Ammon's horn (tissue), 1 donor: Measurements from ENCODE around the gene NFATC2.
"Not testable (repeated sequence)": the region's sequence is repeated elsewhere in the genome, so short reads cannot be mapped to it uniquely, and the experiment has no call there.

ENCODE experiments used
- DNase-seq: peaks from one replicate; pipeline ENCODE4 v3.0.0-alpha.2; 2016; ENCODE audit warnings: low spot score

Gene NFATC2

DNA sequence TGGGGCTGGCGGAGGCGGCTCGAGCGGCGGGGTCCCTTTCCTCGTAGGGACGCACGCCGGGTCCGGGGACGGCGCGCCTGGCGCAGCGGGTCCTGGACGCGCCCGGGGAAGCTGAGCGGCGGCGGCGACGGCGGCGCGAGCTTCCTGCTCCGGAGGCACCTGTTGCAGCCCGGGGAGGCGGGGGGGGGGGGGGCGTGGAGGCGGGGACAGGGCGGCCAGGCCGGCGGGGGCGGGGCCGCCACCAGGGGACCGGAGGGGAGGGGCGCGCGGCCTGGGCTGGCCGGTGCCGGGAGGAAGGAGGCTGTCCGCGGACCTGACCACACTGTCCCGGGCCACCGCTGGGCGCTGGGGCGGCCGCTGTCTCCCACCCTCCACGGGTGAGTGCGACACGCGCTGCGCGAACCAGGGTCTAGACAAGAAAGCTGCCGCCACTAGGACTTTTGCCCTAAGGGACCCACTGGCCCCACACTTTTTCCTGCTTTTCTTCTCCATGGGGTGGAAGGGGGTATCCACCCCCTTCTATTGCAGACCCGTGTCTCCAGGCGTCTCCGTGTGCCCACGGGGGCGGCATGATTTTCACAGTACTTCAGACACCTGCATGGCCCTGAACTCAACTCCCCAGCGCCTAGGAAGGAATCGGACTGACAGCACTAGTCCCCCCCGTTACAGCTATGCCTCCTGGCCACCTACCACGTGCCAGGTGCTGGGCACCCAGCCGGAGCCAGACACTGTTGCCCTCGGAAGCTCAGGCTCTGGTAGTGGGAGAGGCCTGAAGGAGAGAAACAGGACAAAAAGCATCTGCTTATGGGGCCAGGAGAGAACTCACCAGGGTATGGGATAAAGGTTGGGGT lies at the start of gene NFATC2:
Gene NFATC2, minus strand, starts transcription at position 149 of the 851 bp plus-strand sequence. CDS start 220 bp downstream, outside the sequence.
- peak; percentile 46 for DNase-seq

DNA sequence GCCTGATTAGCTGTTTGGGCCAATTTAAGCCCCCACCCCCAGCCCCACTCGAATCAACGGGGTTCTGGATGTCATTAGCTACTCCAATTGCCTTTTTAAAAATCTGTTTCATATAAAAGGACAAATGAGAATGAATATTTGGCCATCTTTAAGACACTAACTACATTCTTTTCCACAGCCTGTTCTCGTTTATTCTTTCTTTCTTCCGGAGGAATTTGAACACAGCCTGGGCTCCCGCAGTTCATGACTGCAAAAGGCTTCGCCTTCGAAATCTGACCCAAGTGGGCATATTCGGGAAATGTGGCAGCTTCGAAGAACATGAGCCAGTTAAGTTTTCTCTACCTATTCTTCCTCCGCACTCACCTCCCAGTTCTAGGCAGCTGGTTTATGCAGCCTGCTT lies 49.4 kb upstream of the NFATC2 start:
- no peak for DNase-seq

DNA sequence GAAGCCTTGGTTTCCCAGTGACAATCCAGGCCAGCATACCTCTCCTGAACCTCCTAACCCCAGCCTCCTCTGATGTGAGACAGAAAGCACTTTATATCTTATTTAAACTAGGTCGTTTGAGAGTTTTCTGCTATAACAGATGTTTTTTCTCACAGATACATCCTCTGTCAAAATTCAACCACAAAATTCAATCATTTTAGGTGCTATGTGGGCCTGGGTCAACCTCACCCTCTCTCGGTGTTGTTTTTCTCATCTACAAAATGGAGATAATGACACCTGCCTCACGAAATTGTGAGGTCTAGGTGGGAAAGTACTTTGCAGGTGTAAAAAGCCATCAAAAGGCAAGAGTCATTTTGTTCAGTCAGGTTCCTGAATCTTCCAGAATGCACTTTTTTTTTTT lies 46.2 kb upstream of the NFATC2 start:
- DNase-seq = no peak

DNA sequence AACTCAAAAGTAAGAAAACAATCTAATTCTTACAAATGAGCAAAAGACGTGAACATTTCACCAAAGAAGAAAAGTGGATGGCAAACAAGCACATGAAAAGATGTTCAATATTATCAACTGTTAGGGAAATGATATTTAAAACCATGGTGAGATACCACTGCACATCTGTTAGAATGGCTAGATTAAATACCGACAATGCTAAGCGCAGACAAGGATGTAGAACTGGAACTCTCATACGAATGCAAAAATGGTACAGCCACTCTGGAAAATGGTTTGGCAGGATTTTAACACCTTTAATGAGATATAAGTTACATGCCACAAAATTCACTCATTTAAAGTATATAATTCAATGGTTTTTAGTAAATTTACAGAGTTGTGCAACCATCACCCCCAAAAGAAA lies 44.6 kb upstream of the NFATC2 start:
- no peak for DNase-seq

DNA sequence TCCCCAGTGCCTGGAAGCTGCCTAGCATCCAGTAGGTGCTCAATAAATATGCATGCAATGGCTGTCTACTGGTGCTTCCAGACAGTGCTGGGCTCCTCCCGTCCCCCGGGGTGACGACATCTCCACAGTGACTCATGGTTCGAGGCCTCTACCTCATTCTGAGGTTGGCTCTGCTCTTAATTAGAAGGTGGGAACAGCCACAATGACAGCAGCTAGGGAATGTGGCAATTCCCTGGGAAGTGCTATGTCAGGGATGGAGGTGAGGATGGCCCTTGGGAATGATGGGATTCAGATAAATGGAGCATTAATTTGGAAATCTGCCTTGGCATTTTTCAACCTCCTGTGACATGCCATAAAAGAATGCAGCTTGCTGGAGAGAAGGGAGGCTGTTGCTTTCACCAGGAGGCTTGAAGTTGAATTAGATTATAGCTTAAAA lies 43.5 kb upstream of the NFATC2 start:
- DNase-seq = no peak

DNA sequence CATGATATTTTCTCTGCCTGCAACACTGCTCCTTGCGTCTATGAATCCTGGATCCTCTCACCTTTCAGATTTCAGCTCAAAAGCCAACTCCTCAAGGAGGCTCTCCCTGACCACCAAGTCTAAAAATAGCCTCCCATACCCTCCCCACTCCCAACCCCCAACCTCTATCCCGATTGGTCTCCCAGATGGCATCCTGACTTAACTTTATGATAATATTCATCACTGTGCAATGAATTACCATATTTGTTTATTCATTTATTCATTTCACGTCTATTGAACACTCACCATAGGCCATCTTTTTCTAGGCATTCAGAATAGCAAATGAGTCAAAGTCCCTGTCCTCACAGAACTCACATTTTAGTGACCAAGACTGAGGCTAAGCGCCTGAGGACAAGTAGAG lies 42.6 kb upstream of the NFATC2 start:
- DNase-seq = no peak

DNA sequence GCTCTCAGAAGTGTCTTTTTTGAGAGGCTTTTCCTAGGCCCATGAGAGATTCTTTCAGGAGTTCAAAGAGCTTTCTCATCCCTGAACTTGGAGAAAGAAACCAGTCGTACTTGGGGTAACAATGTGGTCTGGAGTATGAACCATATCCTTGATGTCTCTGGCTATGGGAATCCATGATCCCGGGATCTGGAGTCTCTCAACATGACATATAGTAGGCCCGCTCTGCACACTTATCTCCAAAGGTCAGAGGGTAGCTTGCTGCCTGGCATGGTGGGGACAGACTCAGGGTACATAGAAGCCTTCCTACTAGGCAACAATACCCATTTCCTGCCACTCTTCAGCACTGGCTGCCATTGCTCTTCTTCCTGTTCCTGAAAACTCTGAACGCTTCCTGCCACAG lies 42.2 kb upstream of the NFATC2 start:
- no peak for DNase-seq

DNA sequence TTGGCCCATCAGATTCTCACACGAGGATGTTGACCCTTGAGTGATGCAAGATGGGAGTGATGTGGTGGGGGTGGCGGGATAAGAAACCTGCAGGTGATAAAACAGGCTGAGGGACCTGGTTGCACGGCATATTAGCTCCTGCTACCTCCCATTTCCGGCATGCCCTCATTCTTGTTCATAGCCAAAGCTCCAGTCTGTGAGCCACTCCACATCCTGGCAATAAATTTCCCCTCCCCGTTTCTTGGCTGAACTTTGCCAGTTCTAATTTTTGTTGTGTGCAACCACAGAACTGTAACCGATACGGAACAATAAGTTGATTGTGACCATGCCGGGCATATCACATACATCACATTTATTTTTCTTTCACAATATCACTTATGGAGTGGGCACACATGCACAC lies 41.6 kb upstream of the NFATC2 start:
- DNase-seq = no peak

DNA sequence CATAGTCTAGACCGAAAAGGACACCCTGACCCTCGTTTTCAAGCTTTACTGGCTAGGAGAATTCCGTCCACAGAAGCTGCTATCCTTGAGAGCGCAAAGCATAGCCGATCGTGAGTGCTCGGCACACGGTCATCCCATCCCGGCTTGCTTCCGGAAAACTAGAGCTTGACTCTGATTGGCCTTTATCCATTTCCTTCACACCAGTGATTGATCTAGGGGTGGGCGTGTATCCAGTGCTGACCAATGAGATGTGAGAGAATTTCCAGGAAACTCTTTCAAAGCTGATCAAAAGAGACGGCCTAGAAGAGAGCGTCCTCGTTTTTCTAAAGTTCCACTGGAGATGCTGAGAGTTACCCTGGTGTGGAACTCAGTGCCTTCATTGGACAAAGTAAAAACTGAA lies 41.0 kb upstream of the NFATC2 start:
- no peak for DNase-seq

DNA sequence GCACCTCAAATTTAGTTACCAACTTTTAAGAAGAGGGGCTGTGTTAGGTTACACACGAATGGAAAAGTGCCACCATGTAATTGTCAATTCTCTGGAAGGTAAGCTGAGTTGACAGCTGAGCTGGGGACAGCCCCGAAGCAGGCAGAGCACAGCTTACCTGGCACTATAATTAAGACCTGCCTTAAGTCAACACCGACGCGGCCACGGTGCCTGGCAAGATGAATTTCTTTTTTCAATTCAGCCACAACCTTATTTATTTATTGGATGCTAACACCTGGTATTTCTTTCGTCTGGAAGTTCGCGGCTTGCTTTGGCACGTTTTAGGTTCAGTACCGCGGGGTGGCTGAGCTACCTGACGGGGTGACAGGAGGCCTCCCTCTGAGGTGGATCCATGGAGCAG lies 40.6 kb upstream of the NFATC2 start:
- no peak for DNase-seq

DNA sequence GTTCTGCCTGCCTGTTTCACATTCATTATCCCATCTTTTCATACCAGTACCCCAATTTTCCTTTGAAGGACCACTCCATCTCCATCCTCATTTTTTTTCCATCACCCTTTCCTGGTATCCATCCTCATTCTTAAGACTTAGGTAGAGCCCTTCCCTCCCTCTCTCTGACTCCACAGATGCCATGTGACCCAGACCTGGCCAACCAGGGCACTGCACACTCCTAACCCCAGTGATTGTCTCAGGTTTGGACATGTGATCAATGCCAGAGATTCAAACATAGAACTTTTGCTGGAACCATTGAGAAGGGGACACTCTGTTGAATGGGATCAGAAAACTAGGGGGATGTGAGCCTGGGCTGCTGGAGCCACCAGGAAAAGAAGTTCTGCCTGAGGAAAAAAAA lies 39.1 kb upstream of the NFATC2 start:
- DNase-seq = no peak

DNA sequence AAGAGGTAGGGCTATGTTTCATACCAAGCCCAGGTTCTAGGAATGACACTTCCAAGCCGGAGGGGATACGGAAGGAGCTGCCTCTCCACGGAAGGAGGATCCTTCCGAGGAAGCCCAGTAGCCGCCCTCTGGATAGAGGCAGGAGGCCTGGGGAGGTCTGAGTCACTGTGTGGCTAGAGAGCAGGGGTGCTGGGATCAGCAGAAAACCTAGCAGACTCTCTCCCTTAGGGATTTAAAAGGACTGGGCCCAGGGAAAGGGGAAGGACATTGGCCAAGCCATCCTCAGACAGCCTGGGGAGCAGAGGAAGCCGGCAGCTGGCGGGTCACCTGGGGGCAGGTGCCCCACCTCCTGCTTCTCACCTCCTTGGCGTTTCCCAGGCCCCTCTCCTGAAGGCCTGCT lies 36.6 kb upstream of the NFATC2 start:
- DNase-seq = no peak

DNA sequence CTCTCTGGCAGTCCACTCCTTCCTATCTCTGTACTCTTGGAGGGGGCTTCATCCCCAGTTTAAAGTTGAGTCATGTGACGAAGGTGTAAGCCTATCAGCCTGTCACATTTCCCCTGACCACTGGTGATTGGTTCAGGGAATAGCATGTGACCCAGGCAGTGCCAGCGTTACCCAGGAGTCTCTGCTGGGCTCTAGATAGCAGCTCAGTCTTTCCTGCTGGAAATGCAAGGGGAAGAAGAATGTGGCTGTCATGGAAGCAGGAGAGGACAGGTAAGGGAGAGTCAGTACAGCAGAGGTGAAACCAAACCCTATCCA lies 35.6 kb upstream of the NFATC2 start:
- no peak for DNase-seq

DNA sequence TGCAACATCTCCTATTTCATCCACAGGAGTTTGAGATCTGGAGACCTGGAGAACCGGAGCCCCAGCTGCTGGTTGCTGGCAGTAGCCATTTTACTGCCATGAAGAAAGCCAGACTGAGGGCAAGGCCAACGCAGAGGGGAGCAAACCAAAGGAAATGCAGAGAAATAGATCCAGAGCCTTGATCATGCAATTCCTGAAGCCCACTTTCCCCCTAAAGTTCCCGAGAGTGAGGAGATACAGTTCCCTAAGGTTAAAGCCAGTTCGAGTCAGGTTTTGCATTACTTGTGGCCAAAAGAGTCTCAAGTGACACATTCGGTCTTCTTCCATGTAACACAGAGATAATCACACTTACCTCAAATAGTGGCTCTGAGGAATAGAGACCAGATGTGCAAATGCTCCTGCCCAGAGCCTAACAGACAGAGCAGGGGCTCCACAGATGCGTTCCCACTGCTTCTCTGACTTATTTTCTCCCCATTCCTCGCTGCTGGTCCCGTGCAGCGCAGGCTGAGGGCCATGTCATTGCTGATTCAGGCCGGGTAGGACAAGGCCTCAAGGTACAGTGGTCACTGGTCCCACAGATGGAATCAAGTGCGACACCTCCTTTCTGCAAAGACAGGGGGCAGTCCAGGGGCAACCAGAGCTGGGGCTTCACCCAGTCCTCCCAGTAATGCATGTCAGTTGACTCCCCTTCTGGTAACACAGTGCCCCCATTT lies 35.1 kb upstream of the NFATC2 start:
- DNase-seq = no peak

DNA sequence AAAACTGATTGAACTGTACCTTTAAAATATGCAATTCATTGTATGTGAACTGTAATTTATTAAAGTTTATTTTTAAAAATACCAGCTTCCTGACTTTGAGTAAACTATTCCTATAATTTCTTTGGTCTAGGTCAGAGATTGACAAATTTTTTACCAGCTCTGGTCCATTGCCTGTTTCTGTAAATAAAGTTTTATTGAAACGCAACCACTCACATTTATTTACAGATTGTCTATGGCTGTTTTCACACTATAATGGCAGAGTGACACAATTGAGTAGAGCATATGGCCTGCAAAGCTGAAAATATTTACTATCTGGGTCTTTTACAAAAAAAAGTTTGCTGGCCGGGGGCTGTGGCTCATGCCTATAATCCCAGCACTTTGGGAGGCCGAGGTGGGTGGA lies 33.0 kb upstream of the NFATC2 start:
- no peak for DNase-seq

DNA sequence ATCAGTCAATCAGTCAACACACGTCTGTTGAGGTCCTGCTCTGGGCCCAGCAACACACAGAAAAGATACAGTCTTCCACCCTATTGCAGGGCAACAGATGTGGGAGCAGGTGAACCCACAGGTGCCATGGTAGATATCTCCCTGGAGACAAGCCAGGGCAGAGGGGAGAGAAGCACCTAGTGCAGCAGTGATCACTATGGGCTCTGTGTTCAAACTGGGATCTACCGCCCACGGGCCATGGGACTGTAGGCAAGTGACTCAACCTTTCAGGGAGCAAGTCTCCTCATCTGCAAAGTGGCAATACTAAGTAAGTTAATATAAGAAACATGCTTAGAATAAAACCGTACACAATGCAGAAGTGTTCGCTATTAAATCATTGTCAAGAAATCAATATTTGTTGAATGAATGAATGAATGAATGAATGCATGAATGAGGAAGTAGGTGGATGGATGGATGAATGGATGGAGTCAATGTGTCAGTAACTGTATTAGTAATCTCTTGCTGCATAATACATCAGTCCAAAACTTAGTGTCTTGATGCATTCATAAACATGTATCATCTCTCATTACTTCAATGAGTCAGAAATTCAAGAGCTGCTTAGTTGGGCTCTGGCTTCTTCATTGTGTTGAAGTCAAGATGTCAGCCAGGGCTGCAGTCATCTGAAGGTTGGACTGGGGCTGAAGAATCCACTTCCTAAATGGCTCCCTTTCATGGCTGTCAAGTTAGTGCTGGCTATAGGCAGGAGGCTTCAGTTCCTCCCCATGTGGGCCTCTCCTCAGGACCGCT lies 31.9 kb upstream of the NFATC2 start:
- DNase-seq = no peak

DNA sequence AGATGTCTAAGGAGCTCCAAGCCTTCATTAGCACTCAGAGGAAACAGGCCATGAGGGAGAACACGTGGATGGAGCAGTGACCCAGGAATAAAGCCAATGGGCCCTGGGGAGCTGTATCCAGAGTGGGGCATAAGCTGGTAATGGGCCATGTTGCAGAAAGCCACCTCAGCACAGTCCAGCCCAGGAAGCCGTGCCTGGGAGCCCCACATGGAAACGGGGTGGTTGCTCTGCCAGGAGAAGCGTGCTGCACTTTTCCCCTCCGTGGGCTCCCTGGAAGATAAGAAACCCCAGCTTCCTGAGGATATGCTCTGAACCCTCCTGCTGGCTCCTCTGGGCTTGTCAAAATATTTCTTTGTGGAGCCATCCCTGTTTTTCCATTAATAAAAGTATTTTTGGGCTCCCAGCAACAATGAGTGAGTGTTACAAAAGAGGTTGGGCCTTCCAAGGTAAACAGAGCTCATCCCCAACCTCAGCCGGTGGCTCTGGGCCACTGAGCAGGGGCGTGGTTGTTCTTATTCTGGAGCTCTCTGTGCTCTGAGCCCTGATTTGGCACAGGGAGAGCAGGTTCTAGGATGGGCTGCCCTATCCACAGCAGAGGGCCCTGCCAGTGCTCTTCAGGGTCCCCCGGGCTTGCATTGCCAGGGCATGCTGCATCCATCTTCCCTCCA lies 31.2 kb upstream of the NFATC2 start:
- no peak for DNase-seq

DNA sequence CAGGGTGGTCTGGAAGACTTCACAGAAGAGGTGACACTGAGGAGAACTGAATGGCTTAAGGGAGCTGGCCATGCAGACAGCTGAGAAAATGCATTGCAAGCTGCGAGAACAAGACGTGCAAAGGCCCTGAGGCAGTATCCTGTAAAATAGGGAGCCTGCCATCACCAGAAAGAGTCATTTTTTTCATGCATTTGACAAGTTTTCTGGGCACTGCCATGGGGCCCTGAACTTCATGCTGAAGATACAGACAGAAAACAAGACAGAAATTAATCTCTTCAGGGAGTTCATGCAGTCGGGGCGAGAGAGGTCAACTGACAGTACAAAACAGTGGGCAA lies 28.9 kb upstream of the NFATC2 start:
- no peak for DNase-seq

DNA sequence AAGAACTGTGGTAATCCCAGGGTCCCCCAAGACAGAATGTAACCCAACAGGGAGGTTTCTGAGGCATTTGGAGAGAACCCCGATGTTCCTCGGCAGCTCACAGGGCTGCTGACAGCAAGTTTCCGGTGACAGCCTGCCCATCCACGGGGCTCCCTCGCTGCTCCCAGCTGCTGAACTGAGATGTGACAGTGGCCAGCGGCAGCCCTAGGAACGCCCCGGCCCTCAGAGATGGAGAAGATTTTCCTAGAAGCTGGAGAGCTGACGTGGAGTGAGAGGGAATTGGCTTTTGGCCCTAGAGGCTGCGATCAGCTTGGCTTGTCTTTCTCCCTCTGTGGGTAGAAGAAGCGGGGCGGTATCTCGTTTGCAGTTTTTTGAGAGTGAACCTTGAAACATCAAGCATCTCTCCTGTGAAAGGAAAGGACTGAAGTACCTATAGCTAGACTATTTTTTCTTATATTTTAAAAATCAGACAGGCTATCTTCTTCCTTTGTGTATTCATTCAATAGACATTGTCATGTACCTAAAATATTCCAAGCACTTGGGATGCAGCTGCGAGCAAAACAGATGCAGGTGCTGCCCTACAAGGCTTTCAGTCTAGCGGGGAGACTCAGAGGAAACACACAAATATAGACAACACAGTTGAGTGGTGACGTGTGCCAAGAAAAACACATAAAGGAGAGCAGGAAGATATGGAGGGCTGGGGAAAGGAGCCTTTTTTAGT lies 28.4 kb upstream of the NFATC2 start:
- DNase-seq = no peak

DNA sequence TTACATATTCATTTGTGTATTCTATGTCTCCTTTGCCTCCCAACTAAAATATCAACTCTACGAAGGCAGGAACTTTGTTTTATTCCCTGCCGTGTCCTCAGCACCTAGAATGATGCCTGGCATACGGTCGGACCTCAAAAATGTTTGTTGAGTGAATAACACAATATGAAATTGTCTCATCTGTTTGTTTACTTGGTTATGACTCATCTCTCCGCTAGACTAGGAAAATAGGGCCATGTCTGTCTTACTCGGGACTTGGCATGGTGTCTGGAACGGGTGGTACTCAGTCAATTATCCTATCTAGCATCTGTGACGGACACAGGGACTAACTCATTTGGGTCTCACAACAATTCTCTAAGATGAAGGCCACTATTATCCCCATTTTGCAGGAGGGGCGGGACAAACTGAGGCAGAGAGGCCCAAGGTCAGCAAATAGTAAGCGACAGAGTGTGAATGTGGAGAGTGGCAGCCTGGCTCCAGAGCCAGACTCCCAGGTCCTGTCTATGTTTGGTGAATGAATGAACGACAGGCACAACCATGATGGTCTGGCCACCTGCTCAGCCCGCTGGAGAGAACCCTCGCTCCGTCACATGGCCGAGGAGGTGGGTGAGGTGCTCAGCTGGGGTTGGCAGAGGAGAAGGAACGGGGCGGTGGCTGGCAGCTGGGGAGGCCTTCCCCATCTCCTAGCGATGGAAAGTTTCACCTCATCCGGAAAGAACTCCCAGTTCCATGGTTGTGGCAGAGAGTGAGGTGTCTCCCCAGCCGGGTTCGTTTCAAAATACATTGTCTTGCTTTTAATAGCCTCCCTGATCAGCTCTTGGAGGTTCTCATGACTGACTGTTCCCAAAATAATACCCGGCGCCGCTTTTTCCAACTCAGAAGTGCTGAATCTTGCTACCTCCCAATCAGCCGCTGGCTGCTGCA lies 27.6 kb upstream of the NFATC2 start:
- no peak for DNase-seq

DNA sequence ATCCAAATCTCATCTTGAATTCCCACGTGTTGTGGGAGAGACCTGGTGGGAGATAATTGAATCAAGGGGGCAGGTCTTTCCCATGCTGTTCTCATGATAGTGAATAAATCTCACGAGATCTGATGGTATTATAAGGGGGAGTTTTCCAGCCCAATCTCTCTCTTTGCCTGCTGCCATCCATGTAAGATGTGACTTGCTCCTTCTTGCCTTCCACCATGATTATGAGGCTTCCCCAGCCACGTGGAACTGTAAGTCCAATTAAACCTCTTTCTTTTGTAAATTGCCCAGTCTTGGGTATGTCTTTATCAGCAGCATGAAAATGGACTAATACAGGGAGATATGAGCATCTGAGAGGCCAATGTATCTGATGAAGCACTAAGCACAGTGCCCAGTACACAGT lies 26.0 kb upstream of the NFATC2 start:
- DNase-seq = not testable (repeated sequence)
